ENCODE results near the gene PPCS. TPM values are rescaled to one million over a fixed set of nuclear protein-coding genes. Genes with fewer than 3 reads are reported as not detected.

Gene PPCS
- total RNA-seq: 48.5 and 49.4 TPM in 2 replicates
- long read RNA-seq, transcript PPCS-208 (2 exons, 688 nt): minor isoform, 6 of 116 reads
- long read RNA-seq, transcript PPCS-203 (3 exons, 1,431 nt): major isoform, 92 of 116 reads
- long read RNA-seq, transcript PPCS-207 (2 exons, 1,617 nt): minor isoform, 5 of 116 reads
- long read RNA-seq, partial matches to known transcripts: 0 of 116 reads
- long read RNA-seq, other reads (novel, unspliced or antisense): 9 of 116 reads

GRCh38 chr1:42456010-42456753, at the start of gene PPCS, which contains the start of gene ZMYND12:
PPCS (plus strand) TSS chr1:42456543; CDS start chr1:42456566, 23 bp downstream.
ZMYND12 (minus strand) TSS chr1:42456022; CDS start chr1:42455997, 25 bp downstream.
- no peaks in the 10 kb centered on the region for H3K27me3 Mint-ChIP-seq
- no peaks in the 10 kb centered on the region for H3K9me3 Mint-ChIP-seq (ENCODE audit: low read depth)
- peak within 1 kb of the TSS; percentile 98 for H3K27ac Mint-ChIP-seq
- H3K36me3 Mint-ChIP-seq (ENCODE audit: insufficient read depth): peaks cover 10% of the 10 kb centered on the region
- DNase-seq (ENCODE audit: low spot score, unreplicated experiment): peak; percentile 64
- TF ChIP-seq CTCF (IDR thresholded peaks at IDR 0.05; ENCODE audit: unreplicated experiment): no peak
- H3K4me3 Mint-ChIP-seq (ENCODE audit: low read depth): peak within 1 kb of the TSS; percentile 83
- H3K4me1 Mint-ChIP-seq (ENCODE audit: low read depth): peaks cover 13% of the 10 kb centered on the region

GRCh38 chr1:42414551-42415496, 41.5 kb upstream of the PPCS start:
- H3K9me3 Mint-ChIP-seq (ENCODE audit: low read depth): no peaks in the 10 kb centered on the region
- H3K4me3 Mint-ChIP-seq (ENCODE audit: low read depth): no peak overlapping the region
- H3K27ac Mint-ChIP-seq: no peak overlapping the region
- H3K4me1 Mint-ChIP-seq (ENCODE audit: low read depth): no peaks in the 10 kb centered on the region
- no peak for TF ChIP-seq CTCF (IDR thresholded peaks at IDR 0.05; ENCODE audit: unreplicated experiment)
- no peaks in the 10 kb centered on the region for H3K27me3 Mint-ChIP-seq
- H3K36me3 Mint-ChIP-seq (ENCODE audit: insufficient read depth): peaks cover 2% of the 10 kb centered on the region
- DNase-seq (ENCODE audit: low spot score, unreplicated experiment): no peak

- DNase-seq (ENCODE audit: low spot score, unreplicated experiment): no peak
- H3K36me3 Mint-ChIP-seq (ENCODE audit: insufficient read depth): peaks cover 2% of the 10 kb centered on the region
- peaks cover 5% of the 10 kb centered on the region for H3K27me3 Mint-ChIP-seq
- H3K4me1 Mint-ChIP-seq (ENCODE audit: low read depth): no peaks in the 10 kb centered on the region
- no peak overlapping the region for H3K27ac Mint-ChIP-seq
- H3K9me3 Mint-ChIP-seq (ENCODE audit: low read depth): no peaks in the 10 kb centered on the region
- no peak for TF ChIP-seq CTCF (IDR thresholded peaks at IDR 0.05; ENCODE audit: unreplicated experiment)
- no peak overlapping the region for H3K4me3 Mint-ChIP-seq (ENCODE audit: low read depth)
Measured at GRCh38 chr1:42417166-42417565, 39.2 kb upstream of the PPCS start.

DNA sequence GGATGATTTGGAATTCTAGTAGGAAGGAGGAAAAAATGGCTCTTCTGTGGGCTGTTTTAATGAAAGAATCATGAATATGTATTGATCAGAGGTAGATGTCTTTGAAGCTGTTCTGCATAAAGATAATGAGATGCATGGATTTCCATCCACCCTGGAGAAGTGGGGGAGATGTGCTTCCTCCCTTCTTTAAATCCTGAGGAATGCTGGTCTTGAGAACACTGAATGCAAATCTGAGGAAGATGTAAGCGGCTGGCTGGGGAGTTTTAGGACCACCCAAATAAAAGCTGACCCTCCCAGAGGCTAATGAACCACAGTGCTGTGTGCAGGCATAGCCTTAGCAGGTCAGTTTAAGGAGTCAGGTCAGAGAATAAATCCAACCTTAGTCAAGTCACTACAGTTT, 37.8 kb upstream of the PPCS start:
- Mint-ChIP-seq H3K27ac (no peak overlapping the region), H3K9me3 (ENCODE audit: low read depth) (no peaks in the 10 kb centered on the region)
- no peak for DNase-seq (ENCODE audit: low spot score, unreplicated experiment)

More for the DNA sequence above, 37.8 kb upstream of the PPCS start:
- Mint-ChIP-seq H3K4me3 (ENCODE audit: low read depth) (no peak overlapping the region), H3K4me1 (ENCODE audit: low read depth) (peaks cover 1% of the 10 kb centered on the region), H3K36me3 (ENCODE audit: insufficient read depth) (no peaks in the 10 kb centered on the region), H3K27me3 (peaks cover 5% of the 10 kb centered on the region)
- no peak for TF ChIP-seq CTCF (IDR thresholded peaks at IDR 0.05; ENCODE audit: unreplicated experiment)

All from progenitor cell of endocrine pancreas (in vitro differentiated cells).